Right cardiac atrium (tissue), 5 donors: ENCODE results near the gene FBXO33. TPM values are rescaled to one million over a fixed set of nuclear protein-coding genes. Genes with fewer than 3 reads are reported as not detected.

Experiments used
- ATAC-seq, 2 donors: fragments of 200-7000 bp; cut with Tn5 transposase; one replicate each; pipeline versions ENCODE4 v1.8.0 to v1.9.1; 2020; ENCODE audit warnings: moderate library complexity in 2 of 2, mild to moderate bottlenecking in 1 of 2
- DNase-seq, 3 donors: peaks; one replicate each; pipeline ENCODE4 v3.0.0-alpha.2; 2020
- H3K27ac ChIP-seq: one replicate; pipeline ENCODE4 v1.5.1; 2013; ENCODE audit warnings: mild to moderate bottlenecking, low read length, control low read depth, moderate library complexity
- H3K27me3 ChIP-seq: one replicate; pipeline ENCODE4 v1.6.1; 2013; ENCODE audit not compliant: control insufficient read depth, insufficient read depth
- H3K4me1 ChIP-seq: one replicate; pipeline ENCODE4 v1.6.1; 2013; ENCODE audit warnings: low read length; ENCODE audit not compliant: control insufficient read depth, insufficient read depth
- H3K4me3 ChIP-seq: one replicate; pipeline ENCODE4 v1.5.1; 2013; ENCODE audit warnings: low read length, control low read depth
- H3K9me3 ChIP-seq: one replicate; pipeline ENCODE4 v1.6.1; 2013; ENCODE audit warnings: low read length; ENCODE audit not compliant: control insufficient read depth
- WGBS: extraction: QIAGEN DNeasy Blood & Tissue Kit; methylation state at CpG from one replicate; pipeline ENCODE4 v1.1.7; 2013; 5-methylcytosine and 5-hydroxymethylcytosine counted together
- intact Hi-C, 4 donors: fragments of 100-400 bp; cut with DNase I; formaldehyde crosslinking; loops; one replicate each; pipeline versions ENCODE4 v1.11.0 to v1.14.0; 2022 to 2023
- polyA plus RNA-seq: library from polyadenylated mRNA; stranded (reverse); fragments of 200-250 nt; gene quantifications from one replicate; pipeline ENCODE4 v1.2.3, GENCODE V29; 2013
- total RNA-seq, 4 donors: library from RNA; stranded (reverse); fragmentation: NEBNext Ultra II Directional; extraction: Animal tissue kit (Norgen Biotek cat#: 25700); gene quantifications; one replicate each; pipeline ENCODE4 v1.2.1, GENCODE V29; 2021
- donor health status: healthy with polysubstance abuse.
- donor health status: DM: no; HTN: yes; CAD: no.
- donor health status: DM: no; HTN: no; CAD: no.
- donor health status: DM: no; HTN: yes; CAD: no; lungs with severe emphysema.
- donor health status: DM: yes; HTN: yes; CAD: no.

Gene FBXO33
- total and polyA plus RNA-seq, 5 donors, result 4.0 to 6.7 (median 5.4) TPM

GRCh38 chr14:39451811-39452210 lies 19.6 kb upstream of the FBXO33 start:
- H3K4me1 ChIP-seq, result no peaks in the 10 kb centered on the region
- WGBS, result 93% methylated on average over 2 of the region's 2 CpGs
- intact Hi-C loops, result no loop called here
- H3K4me3 ChIP-seq, result no peak overlapping the region
- H3K27me3 ChIP-seq, result no peaks in the 10 kb centered on the region
- no peaks in the 10 kb centered on the region for H3K9me3 ChIP-seq
- DNase-seq, result no peak
- no peak overlapping the region for H3K27ac ChIP-seq
- no peak for ATAC-seq

GRCh38 chr14:39447175-39447661 lies 15.0 kb upstream of the FBXO33 start:
- H3K9me3 ChIP-seq, result no peaks in the 10 kb centered on the region
- peak; percentile 14 to 89 for ATAC-seq
- 59% methylated on average over 4 of the region's 4 CpGs for WGBS
- H3K4me1 ChIP-seq, result no peaks in the 10 kb centered on the region
- no peak overlapping the region for H3K4me3 ChIP-seq
- H3K27me3 ChIP-seq, result no peaks in the 10 kb centered on the region
- no peak overlapping the region for H3K27ac ChIP-seq
- intact Hi-C loops, result no loop called here
- no peak for DNase-seq

GRCh38 chr14:39446131-39446744 lies 14.0 kb upstream of the FBXO33 start:
- 97% methylated on average over 1 of the region's 1 CpG for WGBS
- Histone ChIP-seq H3K4me1 (no peaks in the 10 kb centered on the region), H3K4me3 (no peak overlapping the region), H3K27me3 (no peaks in the 10 kb centered on the region), H3K9me3 (no peaks in the 10 kb centered on the region), H3K27ac (no peak overlapping the region)
- intact Hi-C loops, result no loop called here
- no peak for DNase-seq
- ATAC-seq, result no peak

- peak; percentile 92 to 94 for ATAC-seq
- Histone ChIP-seq H3K4me3 (no peak overlapping the region), H3K27me3 (no peaks in the 10 kb centered on the region), H3K27ac (peak overlapping the region; percentile 14), H3K4me1 (no peaks in the 10 kb centered on the region), H3K9me3 (no peaks in the 10 kb centered on the region)
- WGBS, result 78% methylated on average over 14 of the region's 14 CpGs
- intact Hi-C loops, result no loop called here
- peak; percentile 60 to 88 (median 81) for DNase-seq
These were observed 10.1 kb upstream of the FBXO33 start for GRCh38 chr14:39442293-39442692.

- ATAC-seq (peak; percentile 22 to 43), DNase-seq (no peak)
- no peaks in the 10 kb centered on the region for H3K27me3 ChIP-seq
- intact Hi-C loops, result no loop called here
- H3K27ac ChIP-seq, result peak overlapping the region; percentile 14
- WGBS, result 97% methylated on average over 6 of the region's 6 CpGs
- no peak overlapping the region for H3K4me3 ChIP-seq
- H3K9me3 ChIP-seq, result no peaks in the 10 kb centered on the region
- H3K4me1 ChIP-seq, result no peaks in the 10 kb centered on the region
These were observed 9.6 kb upstream of the FBXO33 start for GRCh38 chr14:39441805-39442204.

GRCh38 chr14:39440975-39441374 lies 8.7 kb upstream of the FBXO33 start:
- Histone ChIP-seq H3K9me3 (no peaks in the 10 kb centered on the region), H3K27ac (no peak overlapping the region), H3K27me3 (no peaks in the 10 kb centered on the region), H3K4me3 (no peak overlapping the region), H3K4me1 (no peaks in the 10 kb centered on the region)
- intact Hi-C loops, result no loop called here
- no peak for DNase-seq
- WGBS, result 97% methylated on average over 5 of the region's 5 CpGs
- peak in 1 of 2 donors; percentile 13 for ATAC-seq

GRCh38 chr14:39435241-39435640 lies 3.0 kb upstream of the FBXO33 start:
- 91% methylated on average over 6 of the region's 6 CpGs for WGBS
- Histone ChIP-seq H3K27me3 (no peaks in the 10 kb centered on the region), H3K4me3 (no peak overlapping the region), H3K27ac (no peak overlapping the region), H3K4me1 (peaks cover 2% of the 10 kb centered on the region), H3K9me3 (no peaks in the 10 kb centered on the region)
- ATAC-seq, result no peak
- intact Hi-C loops, result loop anchor here in 1 of 4 donors (10.0 kb wide), 1 partner anchor 260 kb away; the partner anchor contains the start of genes PNN and TRAPPC6B
- DNase-seq, result no peak

GRCh38 chr14:39434401-39434800 lies 2.2 kb upstream of the FBXO33 start:
- H3K4me3 ChIP-seq, result no peak overlapping the region
- intact Hi-C loops, result loop anchor here in 2 of 4 donors (5.0 to 10.0 kb wide), 2 partner anchors 260 to 262 kb away; partner anchors contain the start of genes TRAPPC6B (in 2 of the 2) and PNN (in 1 of the 2)
- WGBS, result 62% methylated on average over 2 of the region's 2 CpGs
- no peak for ATAC-seq
- H3K9me3 ChIP-seq, result no peaks in the 10 kb centered on the region
- H3K27ac ChIP-seq, result no peak overlapping the region
- no peaks in the 10 kb centered on the region for H3K27me3 ChIP-seq
- H3K4me1 ChIP-seq, result peaks cover 2% of the 10 kb centered on the region
- no peak for DNase-seq

GRCh38 chr14:39433452-39433813 lies 1.2 kb upstream of the FBXO33 start:
- intact Hi-C loops, result loop anchor here in 2 of 4 donors (5.0 to 10.0 kb wide), 2 partner anchors 259 to 261 kb away; partner anchors contain the start of genes TRAPPC6B (in 2 of the 2) and PNN (in 1 of the 2)
- 13% methylated on average over 8 of the region's 8 CpGs for WGBS

GRCh38 chr14:39432619-39433451 lies 602 bp upstream of the FBXO33 start:
- intact Hi-C loops, result loop anchor here in 2 of 4 donors (5.0 to 10.0 kb wide), 2 partner anchors 258 to 261 kb away; partner anchors contain the start of genes TRAPPC6B (in 2 of the 2) and PNN (in 1 of the 2)
- under 1% methylated on average over 38 of the region's 38 CpGs for WGBS
- DNase-seq, result peak; percentile 92 to 97 (median 94)
- H3K9me3 ChIP-seq, result no peaks in the 10 kb centered on the region
- peaks cover 2% of the 10 kb centered on the region for H3K4me1 ChIP-seq
- no peaks in the 10 kb centered on the region for H3K27me3 ChIP-seq
- peak; percentile 95 to 96 for ATAC-seq
- H3K4me3 ChIP-seq, result peak overlapping the region; percentile 49
- H3K27ac ChIP-seq, result peak overlapping the region; percentile 97

More at GRCh38 chr14:39433452-39433813, 1.2 kb upstream of the FBXO33 start:
- Histone ChIP-seq H3K9me3 (no peaks in the 10 kb centered on the region), H3K27ac (peak overlapping the region; percentile 42), H3K4me3 (peak overlapping the region; percentile 49), H3K4me1 (peaks cover 2% of the 10 kb centered on the region), H3K27me3 (no peaks in the 10 kb centered on the region)
- DNase-seq, result no peak
- ATAC-seq, result no peak
